Neuronal stem cell (in vitro differentiated cells): Measurements from ENCODE around the gene MKX.

ENCODE experiments used
- DNase-seq: peaks from one replicate; pipeline ENCODE4 v3.0.0-alpha.2; 2013; ENCODE audit warnings: low spot score
- H2AFZ ChIP-seq: one replicate; pipeline ENCODE4 v1.6.1; 2013; ENCODE audit warnings: mild to moderate bottlenecking, low read length, inconsistent platforms
- H2AK5ac ChIP-seq: 2 replicates; pipeline ENCODE4 v1.6.1; 2013; ENCODE audit warnings: low read depth, mild to moderate bottlenecking, inconsistent platforms, low read length, moderate library complexity, mixed read lengths
- H2BK120ac ChIP-seq: 2 replicates; pipeline ENCODE4 v1.6.1; 2013; ENCODE audit warnings: low read depth, mild to moderate bottlenecking, inconsistent platforms, low read length, moderate library complexity, mixed read lengths
- H2BK12ac ChIP-seq: one replicate; pipeline ENCODE4 v1.6.1; 2013; ENCODE audit warnings: low read length, inconsistent platforms
- H2BK15ac ChIP-seq: 2 replicates; pipeline ENCODE4 v1.6.1; 2013; ENCODE audit warnings: mild to moderate bottlenecking, low read length, inconsistent platforms, mixed read lengths
- H2BK5ac ChIP-seq: one replicate; pipeline ENCODE4 v1.6.1; 2013; ENCODE audit warnings: inconsistent platforms, mild to moderate bottlenecking, low read length, moderate library complexity
- H3K14ac ChIP-seq: one replicate; pipeline ENCODE4 v1.6.1; 2013; ENCODE audit warnings: low read length, inconsistent platforms
- H3K18ac ChIP-seq: 2 replicates; pipeline ENCODE4 v1.6.1; 2013; ENCODE audit warnings: low read length, inconsistent platforms
- H3K23ac ChIP-seq: 2 replicates; pipeline ENCODE4 v1.6.1; 2013; ENCODE audit warnings: low read depth, mild to moderate bottlenecking, mixed read lengths, low read length, inconsistent platforms; ENCODE audit not compliant: poor library complexity
- H3K27ac ChIP-seq: replicated peaks from 3 replicates; pipeline ENCODE4 v1.5.1; 2013; ENCODE audit warnings: low read length, inconsistent platforms
- H3K27me3 ChIP-seq, 3 experiments: 2 replicates each; pipeline ENCODE4 v1.6.1; 2013; ENCODE audit warnings: low read length in 3 of 3, mild to moderate bottlenecking in 2 of 3, inconsistent platforms in 1 of 3, low read depth in 1 of 3, mixed read lengths in 1 of 3, moderate library complexity in 1 of 3; ENCODE audit not compliant: control insufficient read depth in 3 of 3, insufficient read depth in 3 of 3
- H3K36me3 ChIP-seq, 2 donors: replicated peaks in 1 of 2; 2 replicates each; pipeline ENCODE4 v1.6.1; 2013; ENCODE audit warnings: low read length in 2 of 2; ENCODE audit not compliant: control insufficient read depth in 2 of 2, insufficient read depth in 2 of 2
- H3K4ac ChIP-seq: 2 replicates; pipeline ENCODE4 v1.6.1; 2013; ENCODE audit warnings: inconsistent platforms, mild to moderate bottlenecking, low read length, moderate library complexity
- H3K4me1 ChIP-seq, 2 donors: 1 replicate in 1 of 2; 2 replicates in 1 of 2; pipeline ENCODE4 v1.6.1; 2013; ENCODE audit warnings: low read length in 2 of 2, low read depth in 1 of 2; ENCODE audit not compliant: control insufficient read depth in 2 of 2, insufficient read depth in 1 of 2
- H3K4me2 ChIP-seq: one replicate; pipeline ENCODE4 v1.6.1; 2013; ENCODE audit warnings: mild to moderate bottlenecking, low read length, inconsistent platforms; ENCODE audit not compliant: insufficient read depth, poor library complexity, severe bottlenecking
- H3K4me3 ChIP-seq, 2 donors: 2 replicates each; pipeline ENCODE4 v1.5.1; 2013; ENCODE audit warnings: low read length in 2 of 2, mild to moderate bottlenecking in 2 of 2, inconsistent platforms in 1 of 2, moderate library complexity in 1 of 2
- H3K79me1 ChIP-seq: one replicate; pipeline ENCODE4 v1.6.1; 2013; ENCODE audit warnings: low read depth, mild to moderate bottlenecking, inconsistent platforms, low read length, moderate library complexity
- H3K9ac ChIP-seq: one replicate; pipeline ENCODE4 v1.6.1; 2013; ENCODE audit warnings: mild to moderate bottlenecking, low read depth, low read length, inconsistent platforms; ENCODE audit not compliant: poor library complexity
- H3K9me3 ChIP-seq, 2 donors: replicated peaks in 1 of 2; 2 replicates each; pipeline versions ENCODE3 to v1.6.1; 2013; ENCODE audit warnings: low read length in 2 of 2, mild to moderate bottlenecking in 2 of 2, inconsistent platforms in 1 of 2, low read depth in 1 of 2, mixed read lengths in 1 of 2, moderate library complexity in 1 of 2; ENCODE audit not compliant: control insufficient read depth in 2 of 2, insufficient read depth in 1 of 2
- H4K8ac ChIP-seq: one replicate; pipeline ENCODE4 v1.6.1; 2013; ENCODE audit warnings: low read depth, mild to moderate bottlenecking, inconsistent platforms, low read length, moderate library complexity
- H4K91ac ChIP-seq: one replicate; pipeline ENCODE4 v1.6.1; 2013; ENCODE audit warnings: low read length, low read depth, mild to moderate bottlenecking, inconsistent platforms; ENCODE audit not compliant: poor library complexity
- WGBS, 2 donors: extraction: QIAGEN DNeasy Blood & Tissue Kit; methylation state at CpG; one replicate each; pipeline ENCODE4 v1.1.7; 2013; ENCODE audit warnings: missing lambda C conversion rate in 2 of 2, mixed read lengths in 1 of 2; ENCODE audit not compliant: insufficient read length in 2 of 2, insufficient replicate concordance in 1 of 2; ENCODE audit errors: extremely low coverage in 2 of 2; 5-methylcytosine and 5-hydroxymethylcytosine counted together

MKX gene

DNA sequence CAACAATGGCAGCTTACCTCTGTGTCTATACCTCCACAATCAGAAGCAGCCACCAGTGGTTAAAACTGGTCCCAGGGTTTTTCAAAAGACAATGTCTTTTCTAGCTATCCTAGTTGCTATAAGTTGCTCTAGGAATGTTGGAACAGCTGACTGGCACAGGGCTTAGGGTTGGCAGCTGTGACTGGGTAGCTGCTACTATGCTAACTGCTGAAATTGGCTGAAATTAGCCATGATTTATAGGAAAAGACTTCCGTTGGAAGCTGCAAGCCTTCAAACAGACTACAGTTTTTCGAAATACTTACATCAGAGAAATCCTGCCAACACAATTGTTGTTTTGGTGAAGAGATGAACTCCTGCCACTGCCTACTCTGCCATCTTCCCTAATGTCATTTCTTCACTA, 102.3 kb downstream of the MKX start:
- Histone ChIP-seq H3K9ac (no peak overlapping the region), H2BK5ac (no peak overlapping the region), H4K8ac (no peak overlapping the region), H3K4me3 (no peak overlapping the region), H3K4me1 (no peaks in the 10 kb centered on the region), H3K14ac (no peak overlapping the region), H2AK5ac (no peak overlapping the region), H3K4ac (no peak overlapping the region), H2AFZ (no peak overlapping the region), H3K9me3 (no peaks in the 10 kb centered on the region), H4K91ac (no peak overlapping the region), H3K36me3 (no peaks in the 10 kb centered on the region), H2BK120ac (no peak overlapping the region), H3K18ac (no peak overlapping the region), H3K79me1 (no peaks in the 10 kb centered on the region), H3K4me2 (no peak overlapping the region), H2BK12ac (no peak overlapping the region), H3K27ac (no peak overlapping the region), H3K27me3 (no peaks in the 10 kb centered on the region), H3K23ac (no peak overlapping the region), H2BK15ac (no peak overlapping the region)
- DNase-seq: no peak
- no CpG with 5 or more reads among the region's 2 CpGs for WGBS, 2 donors

- Histone ChIP-seq H4K8ac (no peak overlapping the region), H3K27me3 (no peaks in the 10 kb centered on the region), H3K9me3 (no peaks in the 10 kb centered on the region), H3K9ac (no peak overlapping the region), H3K4ac (no peak overlapping the region), H3K18ac (no peak overlapping the region), H4K91ac (no peak overlapping the region), H3K23ac (no peak overlapping the region), H3K4me2 (no peak overlapping the region), H2AFZ (no peak overlapping the region), H2BK120ac (no peak overlapping the region), H2AK5ac (no peak overlapping the region), H3K27ac (no peak overlapping the region), H2BK15ac (no peak overlapping the region), H3K4me3 (no peak overlapping the region), H3K4me1 (no peaks in the 10 kb centered on the region), H3K36me3 (no peaks in the 10 kb centered on the region), H3K14ac (no peak overlapping the region), H2BK12ac (no peak overlapping the region), H2BK5ac (no peak overlapping the region), H3K79me1 (no peaks in the 10 kb centered on the region)
- no CpG with 5 or more reads among the region's 2 CpGs for WGBS, 2 donors
- DNase-seq: no peak
Observed at GRCh38 chr10:27642023-27642589, 103.5 kb downstream of the MKX start.

GRCh38 chr10:27638071-27638750, 107.4 kb downstream of the MKX start:
- no CpG with 5 or more reads among the region's 3 CpGs for WGBS, 2 donors
- Histone ChIP-seq H4K8ac (no peak overlapping the region), H3K36me3 (no peaks in the 10 kb centered on the region), H4K91ac (no peak overlapping the region), H2BK15ac (no peak overlapping the region), H2AFZ (no peak overlapping the region), H3K4me1 (no peaks in the 10 kb centered on the region), H2BK5ac (no peak overlapping the region), H3K23ac (no peak overlapping the region), H3K4me3 (no peak overlapping the region), H3K18ac (no peak overlapping the region), H3K4ac (no peak overlapping the region), H3K9me3 (no peaks in the 10 kb centered on the region), H3K14ac (no peak overlapping the region), H3K79me1 (no peaks in the 10 kb centered on the region), H3K27me3 (no peaks in the 10 kb centered on the region), H3K4me2 (no peak overlapping the region), H2AK5ac (no peak overlapping the region), H3K9ac (no peak overlapping the region), H2BK12ac (no peak overlapping the region), H2BK120ac (no peak overlapping the region), H3K27ac (no peak overlapping the region)
- DNase-seq: no peak

GRCh38 chr10:27637601-27638000, 108.0 kb downstream of the MKX start:
- H3K9me3 ChIP-seq: no peaks in the 10 kb centered on the region
- no peak overlapping the region for H2BK15ac ChIP-seq
- no peak overlapping the region for H3K4me3 ChIP-seq
- no peaks in the 10 kb centered on the region for H3K36me3 ChIP-seq
- H2BK120ac ChIP-seq: no peak overlapping the region
- WGBS, 2 donors: no CpG with 5 or more reads among the region's 2 CpGs
- no peaks in the 10 kb centered on the region for H3K27me3 ChIP-seq
- H4K8ac ChIP-seq: no peak overlapping the region
- no peak overlapping the region for H3K9ac ChIP-seq
- H3K27ac ChIP-seq: no peak overlapping the region
- no peak overlapping the region for H2BK12ac ChIP-seq
- no peak overlapping the region for H3K4me2 ChIP-seq
- no peak overlapping the region for H4K91ac ChIP-seq
- H3K18ac ChIP-seq: no peak overlapping the region
- no peak overlapping the region for H2BK5ac ChIP-seq
- no peak for DNase-seq
- no peak overlapping the region for H3K23ac ChIP-seq
- H3K14ac ChIP-seq: no peak overlapping the region
- H2AK5ac ChIP-seq: no peak overlapping the region
- no peak overlapping the region for H2AFZ ChIP-seq
- H3K79me1 ChIP-seq: no peaks in the 10 kb centered on the region
- H3K4me1 ChIP-seq: no peaks in the 10 kb centered on the region
- no peak overlapping the region for H3K4ac ChIP-seq
